K562 (cell line): ENCODE measurements around the gene TRPC4. TPM values are rescaled to one million over a fixed set of nuclear protein-coding genes. Genes with fewer than 3 reads are reported as not detected.
A peak's percentile ranks its signal among the peaks of the same experiment; 100 is the strongest.

Experiments
- ATAC-seq: fragments of 200-7000 bp; cut with Tn5 transposase; 3 replicates; pipeline ENCODE4 v1.9.1; 2020; ENCODE audit warnings: moderate library complexity
- BruUV-seq: library from RNA; stranded (reverse); fragments of 400-500 nt; replicated peaks from 2 replicates; lab custom pipeline; 2021; lab: Mats Ljungman, UMichigan
- CTCF ChIA-PET: fragments of 300-600 bp; formaldehyde crosslinking; extraction: SDS; loops from one replicate; lab custom pipeline; 2021; ENCODE audit warnings: low intra/inter-chr PET ratio; lab: Yijun Ruan, JAX
- POLR2A ChIA-PET: fragments of 300-600, 350-650 bp; sonication (Branson Sonifier 250); formaldehyde crosslinking; extraction: SDS; loops from one replicate; lab custom pipeline; 2021; ENCODE audit warnings: antibody characterized with exemption, inconsistent platforms; lab: Yijun Ruan, JAX
- DNase-seq, 4 experiments: peaks; one replicate each; pipeline versions ENCODE4 v3.0.0 to v3.0.0-alpha.2; 2011 to 2018; ENCODE audit warnings: low spot score in 3 of 4, mixed read lengths in 3 of 4; ENCODE audit errors: extremely low read depth in 1 of 4
- FAIRE-seq: peaks from 2 replicates; lab custom pipeline; 2011; peaks lifted over from hg19 to GRCh38; lab: Jason Lieb, UNC
- H2AFZ ChIP-seq: 2 replicates; pipeline ENCODE4 v1.6.0; 2011; ENCODE audit warnings: low read depth, low read length, control low read depth, inconsistent platforms
- H3K27ac ChIP-seq: fragments of 200-600 bp; 3 replicates; pipeline ENCODE4 v1.8.0; 2011; ENCODE audit warnings: low read depth, mild to moderate bottlenecking, control low read depth, inconsistent platforms, low read length, moderate library complexity, mixed read lengths; ENCODE audit errors: extremely low read depth
- H3K27me3 ChIP-seq, 2 experiments: fragments of 300-600 bp in 1 of 2; 2 replicates in 1 of 2; 3 replicates in 1 of 2; pipeline versions ENCODE4 v1.6.0 to v1.8.0; 2011; ENCODE audit warnings: inconsistent platforms in 2 of 2, low read length in 2 of 2, mild to moderate bottlenecking in 1 of 2, mixed read lengths in 1 of 2, moderate library complexity in 1 of 2; ENCODE audit not compliant: control insufficient read depth in 2 of 2, insufficient read depth in 2 of 2
- H3K36me3 ChIP-seq: fragments of 300-600 bp; 3 replicates; pipeline ENCODE4 v1.8.0; 2011; ENCODE audit warnings: mild to moderate bottlenecking, low read length, inconsistent platforms; ENCODE audit not compliant: control insufficient read depth, insufficient read depth
- H3K4me1 ChIP-seq, 2 experiments: fragments of 200-600 bp in 1 of 2; replicated peaks in 1 of 2; 2 replicates in 1 of 2; 3 replicates in 1 of 2; pipeline versions ENCODE4 v1.5.1 to v1.8.0; 2011; ENCODE audit warnings: inconsistent platforms in 2 of 2, low read length in 2 of 2, mild to moderate bottlenecking in 1 of 2, mixed read lengths in 1 of 2, moderate library complexity in 1 of 2; ENCODE audit not compliant: control insufficient read depth in 2 of 2, insufficient read depth in 2 of 2
- H3K4me2 ChIP-seq: 2 replicates; pipeline ENCODE4 v1.6.1; 2011; ENCODE audit warnings: low read length, control low read depth, inconsistent platforms, mixed read lengths; ENCODE audit not compliant: insufficient read depth
- H3K4me3 ChIP-seq: fragments of 200-600 bp; sonication (generic), shearing (Covaris generic); 2 replicates; pipeline ENCODE4 v1.5.1; 2016; ENCODE audit warnings: control low read depth, inconsistent platforms
- H3K79me2 ChIP-seq: fragments of 200-600 bp; 3 replicates; pipeline ENCODE4 v1.8.0; 2011; ENCODE audit warnings: low read length, inconsistent platforms; ENCODE audit not compliant: control insufficient read depth, insufficient read depth
- H3K9ac ChIP-seq, 2 experiments: 2 replicates each; pipeline versions ENCODE4 v1.6.0 to v1.6.1; 2011; ENCODE audit warnings: low read depth in 2 of 2, low read length in 2 of 2, control low read depth in 1 of 2, inconsistent platforms in 1 of 2, mild to moderate bottlenecking in 1 of 2, mixed read lengths in 1 of 2; ENCODE audit not compliant: insufficient read depth in 1 of 2
- H3K9me1 ChIP-seq: one replicate; pipeline ENCODE4 v1.6.0; 2011; ENCODE audit warnings: inconsistent platforms, mild to moderate bottlenecking, low read length, moderate library complexity; ENCODE audit not compliant: control insufficient read depth, insufficient read depth
- H3K9me3 ChIP-seq: replicated peaks from 2 replicates; pipeline ENCODE4 v1.5.1; 2011; ENCODE audit warnings: low read depth, low read length, inconsistent platforms; ENCODE audit not compliant: control insufficient read depth, insufficient read depth
- H4K20me1 ChIP-seq: replicated peaks from 2 replicates; pipeline ENCODE4 v1.6.1; 2011; ENCODE audit warnings: low read length, inconsistent platforms, mixed read lengths; ENCODE audit not compliant: control insufficient read depth, insufficient read depth
- CXXC5 ChIP-seq: fragments of 250-450 bp; sonication (Bioruptor Pico); IDR thresholded peaks from 2 replicates; pipeline ENCODE4 v1.8.0; 2022; ENCODE audit warnings: inconsistent platforms, mild to moderate bottlenecking, moderate library complexity
- FOXA1 ChIP-seq: fragments of 450-650 bp; IDR thresholded peaks from 2 replicates; pipeline ENCODE4 v1.6.1; 2016; ENCODE audit warnings: mild to moderate bottlenecking, borderline replicate concordance
- NRF1 ChIP-seq, 2 experiments: fragments of 450-650 bp; IDR thresholded peaks in 1 of 2; conservative IDR thresholded peaks in 1 of 2; 2 replicates each; pipeline ENCODE4 v1.6.1; 2014; ENCODE audit warnings: mild to moderate bottlenecking in 2 of 2
- ZNF324 ChIP-seq: fragments of 250-450 bp; sonication (Bioruptor Pico); IDR thresholded peaks from 2 replicates; pipeline ENCODE4 v1.4.0; 2020; ENCODE audit warnings: mild to moderate bottlenecking
- WGBS: fragments of 100-300 bp; shearing (Covaris generic); methylation state at CpG from one replicate; pipeline ENCODE4 v1.1.6; 2016; ENCODE audit warnings: low coverage, mixed read lengths; ENCODE audit not compliant: insufficient coverage; ENCODE audit errors: missing lambda C conversion rate; 5-methylcytosine and 5-hydroxymethylcytosine counted together
- in situ Hi-C: fragments of 300-500 bp; cut with MboI; formaldehyde crosslinking; loops from 4 replicates; pipeline ENCODE4 v1.15.0; 2018; ENCODE audit warnings: inconsistent platforms, mixed read lengths
- intact Hi-C: fragments of 100-400 bp; cut with micrococcal nuclease; formaldehyde crosslinking; loops from 2 replicates; pipeline ENCODE4 v1.14.2; 2022
- polyA plus RNA-seq, 8 experiments: library from polyadenylated mRNA; depleted of rRNA in 4 of 8; stranded (reverse) in 5 of 8; unstranded in 3 of 8; fragments of >200 nt; fragmentation: Nextera tagmentation in 2 of 8; fragmentation: Illumina TruSeq in 1 of 8; extraction: Ambion mirVana in 2 of 8; extraction: Trizol in 1 of 8; gene quantifications; 2 replicates each; pipeline versions ENCODE4 v1.2.1 to v1.2.3, GENCODE V29; 2011 to 2014; ENCODE audit warnings: inconsistent platforms in 1 of 8, missing spikeins in 1 of 8
- total RNA-seq, 7 experiments: library from RNA; depleted of rRNA in 6 of 7; stranded (reverse); fragments of >200 nt in 6 of 7; fragmentation: Illumina TruSeq in 2 of 7; extraction: Trizol in 2 of 7; gene quantifications; 2 replicates each; pipeline versions ENCODE4 v1.2.1 to v1.2.3, GENCODE V29; 2011 to 2021; ENCODE audit warnings: low replicate concordance in 1 of 7

Gene TRPC4
- total and polyA plus RNA-seq, 9 of the 15 experiments (the other 6 are each of a cell fraction or from before 2014, with no cell fraction given) = 0.03 to 0.04 TPM; not detected in 7

- no peak for FAIRE-seq
- no peaks in the 10 kb centered on the region for H3K79me2 ChIP-seq
- CTCF ChIA-PET = no interaction called here
- H3K27ac ChIP-seq = no peak overlapping the region
- DNase-seq = no peak
- no peak overlapping the region for H3K4me2 ChIP-seq
- H3K9me1 ChIP-seq = no peaks in the 10 kb centered on the region
- H3K9me3 ChIP-seq = no peaks in the 10 kb centered on the region
- no peak overlapping the region for H2AFZ ChIP-seq
- no peaks in the 10 kb centered on the region for H3K36me3 ChIP-seq
- ATAC-seq = no peak
- POLR2A ChIA-PET = no interaction called here
- no peaks in the 10 kb centered on the region for H4K20me1 ChIP-seq
- in situ Hi-C loops = loop anchor here (25.0 kb wide), 1 partner anchor 159 kb away; no protein-coding TSS in a partner anchor
- TF ChIP-seq NRF1 (conservative IDR thresholded peaks at IDR 0.05 in 1 of 2, IDR thresholded peaks at IDR 0.05 in 1 of 2) (no peak), CXXC5 (CRISPR knock-in tag) (no peak)
- no peak overlapping the region for H3K4me3 ChIP-seq
- H3K9ac ChIP-seq = no peak overlapping the region
- 30% methylated on average over 1 of the region's 1 CpG for WGBS
- no TSS peak for BruUV-seq
- no peaks in the 10 kb centered on the region for H3K27me3 ChIP-seq
- H3K4me1 ChIP-seq = no peaks in the 10 kb centered on the region
- intact Hi-C loops = no loop called here
Measured at GRCh38 chr13:37878496-37878895, 8.9 kb upstream of the TRPC4 start.

GRCh38 chr13:37870895-37871550 is 1.5 kb upstream of the TRPC4 start:
- Histone ChIP-seq H3K9ac (no peak overlapping the region), H3K36me3 (no peaks in the 10 kb centered on the region), H3K9me3 (no peaks in the 10 kb centered on the region), H3K4me1 (peaks cover 0 to 11% of the 10 kb centered on the region in 2 experiments; a peak in 2 of 5 replicates), H4K20me1 (no peaks in the 10 kb centered on the region), H3K9me1 (no peaks in the 10 kb centered on the region), H2AFZ (peak overlapping the region; percentile 53), H3K27me3 (no peaks in the 10 kb centered on the region; a peak in 1 of 5 replicates), H3K27ac (no peak overlapping the region), H3K4me2 (no peak overlapping the region), H3K4me3 (no peak overlapping the region), H3K79me2 (no peaks in the 10 kb centered on the region)
- in situ Hi-C loops = no loop called here
- CTCF ChIA-PET = interaction anchor here (0.9 kb wide), 1 partner anchor 174 kb away, joined by 3 read pairs; no protein-coding TSS in a partner anchor
- TF ChIP-seq FOXA1 (no peak), ZNF324 (CRISPR knock-in tag) (no peak)
- 23% methylated on average over 9 of the region's 10 CpGs for WGBS
- ATAC-seq (no peak; the same call in 2 of the 3 replicates), DNase-seq (no peak), FAIRE-seq (no peak)
- intact Hi-C loops = loop anchor here (1.0 to 5.0 kb wide), 4 partner anchors 74 to 711 kb away; no protein-coding TSS in a partner anchor
- POLR2A ChIA-PET = interaction anchor here (1.0 kb wide), 1 partner anchor 11 kb away, joined by 3 read pairs; no protein-coding TSS in a partner anchor
- BruUV-seq = no TSS peak
